GM19193 (cell line): ENCODE data around the gene ZNF606.

Experiments used
- POLR2A ChIP-seq: IDR thresholded peaks from 4 replicates; pipeline ENCODE4 v1.6.1; 2011; ENCODE audit not compliant: insufficient read depth, insufficient read length; ENCODE audit errors: extremely low read depth

The ZNF606 gene

GRCh38 chr19:57974434-57974833 lies 28.2 kb downstream of the ZNF606 start, which contains the start of gene C19orf18:
TSS of gene C19orf18 (minus strand) at chr19:57974534. CDS start at chr19:57974432, 102 bp downstream.
- TF ChIP-seq POLR2A: no peak

- TF ChIP-seq POLR2A: no peak
Observed at GRCh38 chr19:57964761-57965160, 37.9 kb downstream of the ZNF606 start.

GRCh38 chr19:57961785-57962184 lies 40.8 kb downstream of the ZNF606 start:
- TF ChIP-seq POLR2A: no peak

GRCh38 chr19:57954996-57955395 lies 47.6 kb downstream of the ZNF606 start:
- TF ChIP-seq POLR2A: no peak

- no peak for TF ChIP-seq POLR2A
Observed at GRCh38 chr19:57949702-57950101, 52.9 kb downstream of the ZNF606 start.

GRCh38 chr19:57949296-57949695 lies 53.3 kb downstream of the ZNF606 start:
- no peak for TF ChIP-seq POLR2A

- TF ChIP-seq POLR2A: peak; percentile 63
Observed at GRCh38 chr19:57947419-57948134, 55.0 kb downstream of the ZNF606 start, which contains the start of gene ZNF256. TSS of gene ZNF256 (minus strand) at chr19:57947706. CDS start at chr19:57947474, 232 bp downstream.

- no peak for TF ChIP-seq POLR2A
Observed at GRCh38 chr19:57947088-57947418, 55.6 kb downstream of the ZNF606 start.

- no peak for TF ChIP-seq POLR2A
Observed at GRCh38 chr19:57946316-57946715, 56.3 kb downstream of the ZNF606 start.

- no peak for TF ChIP-seq POLR2A
Observed at GRCh38 chr19:57941593-57941992, 61.0 kb downstream of the ZNF606 start.

- TF ChIP-seq POLR2A: no peak
Observed at GRCh38 chr19:57935731-57936130, 66.9 kb downstream of the ZNF606 start.

- TF ChIP-seq POLR2A: peak; percentile 32
Observed at GRCh38 chr19:57934820-57935665, 67.6 kb downstream of the ZNF606 start, which contains the start of gene ZNF418. TSS of gene ZNF418 (minus strand) at chr19:57935402. CDS start at chr19:57933822, 1,580 bp downstream.

- TF ChIP-seq POLR2A: no peak
Observed at GRCh38 chr19:57927587-57927986, 75.0 kb downstream of the ZNF606 start.
